Ascending aorta (tissue), 2 donors: Measurements from ENCODE around the gene TRMT61A. TPM values are rescaled to one million over a fixed set of nuclear protein-coding genes. Genes with fewer than 3 reads are reported as not detected.

ENCODE experiments used
- DNase-seq, 2 donors: peaks; one replicate each; pipeline ENCODE4 v3.0.0-alpha.2; 2019; ENCODE audit warnings: low spot score in 2 of 2
- H3K27ac ChIP-seq, 2 donors: fragments of 200-600 bp; sonication (generic); one replicate each; pipeline ENCODE4 v1.5.1; 2016 to 2017; ENCODE audit warnings: mild to moderate bottlenecking in 1 of 2
- H3K27me3 ChIP-seq: fragments of 200-600 bp; sonication (generic); one replicate; pipeline ENCODE4 v1.5.1; 2017
- H3K36me3 ChIP-seq, 2 donors: fragments of 200-600 bp; sonication (generic); one replicate each; pipeline ENCODE4 v1.5.1; 2016
- H3K4me1 ChIP-seq, 2 donors: fragments of 200-600 bp; sonication (generic); one replicate each; pipeline ENCODE4 v1.5.1; 2016 to 2017; ENCODE audit warnings: mild to moderate bottlenecking in 1 of 2
- H3K4me3 ChIP-seq, 2 donors: fragments of 200-600 bp; sonication (generic); one replicate each; pipeline ENCODE4 v1.5.1; 2016 to 2017; ENCODE audit warnings: mild to moderate bottlenecking in 1 of 2
- H3K9me3 ChIP-seq, 2 donors: fragments of 200-600 bp; sonication (generic); one replicate each; pipeline ENCODE4 v1.5.1; 2016
- CTCF ChIP-seq, 3 experiments: fragments of 200-600 bp in 2 of 3; fragments of 450-650 bp in 1 of 3; sonication (generic) in 2 of 3; IDR thresholded peaks; one replicate each; pipeline ENCODE4 v1.5.1; 2016 to 2019; ENCODE audit warnings: antibody characterized with exemption in 3 of 3, mild to moderate bottlenecking in 1 of 3, moderate library complexity in 1 of 3
- intact Hi-C: fragments of 100-400 bp; cut with DNase I; formaldehyde crosslinking; loops from one replicate; pipeline ENCODE4 v1.15.1; 2023
- total RNA-seq: library from RNA; depleted of rRNA; stranded (reverse); fragments of >200 nt; gene quantifications from one replicate; pipeline ENCODE4 v1.1.0, GENCODE V29; 2016

The TRMT61A gene
- total RNA-seq, 1 donor from 2014 or later, result 31.2 TPM

GRCh38 chr14:103563844-103564505 lies 35.0 kb downstream of the TRMT61A start:
- intact Hi-C loops, result loop anchor here (2.0 to 5.0 kb wide), 2 partner anchors 65 to 153 kb away; partner anchors contain the start of genes KLC1, XRCC3 and ZFYVE21
- H3K27ac ChIP-seq, result no peak overlapping the region
- no peak for TF ChIP-seq CTCF (IDR thresholded peaks at IDR 0.05)
- H3K4me1 ChIP-seq, result peaks cover 16 to 37% of the 10 kb centered on the region in 2 donors
- peaks cover 12 to 15% of the 10 kb centered on the region in 2 donors for H3K36me3 ChIP-seq
- no peak for DNase-seq
- peak overlapping the region; percentile 81 to 90 for H3K4me3 ChIP-seq
- H3K27me3 ChIP-seq, result no peaks in the 10 kb centered on the region
- H3K9me3 ChIP-seq, result no peaks in the 10 kb centered on the region

- no peak overlapping the region for H3K4me3 ChIP-seq
- peaks cover 4 to 9% of the 10 kb centered on the region in 2 donors for H3K4me1 ChIP-seq
- no peak overlapping the region for H3K27ac ChIP-seq
- TF ChIP-seq CTCF (IDR thresholded peaks at IDR 0.05), result no peak
- DNase-seq, result no peak
- H3K9me3 ChIP-seq, result no peaks in the 10 kb centered on the region
- H3K36me3 ChIP-seq, result peaks cover 11 to 12% of the 10 kb centered on the region in 2 donors
- H3K27me3 ChIP-seq, result no peaks in the 10 kb centered on the region
- intact Hi-C loops, result no loop called here
These were observed 40.0 kb downstream of the TRMT61A start for GRCh38 chr14:103568952-103569351.

GRCh38 chr14:103569408-103569807 lies 40.4 kb downstream of the TRMT61A start:
- DNase-seq, result no peak
- no peak for TF ChIP-seq CTCF (IDR thresholded peaks at IDR 0.05)
- peaks cover 0 to 6% of the 10 kb centered on the region in 2 donors for H3K4me1 ChIP-seq
- no peak overlapping the region for H3K4me3 ChIP-seq
- intact Hi-C loops, result no loop called here
- H3K36me3 ChIP-seq, result peaks cover 13 to 14% of the 10 kb centered on the region in 2 donors
- H3K27me3 ChIP-seq, result no peaks in the 10 kb centered on the region
- H3K9me3 ChIP-seq, result no peaks in the 10 kb centered on the region
- no peak overlapping the region for H3K27ac ChIP-seq

- Histone ChIP-seq H3K4me1 (peaks cover 0 to 14% of the 10 kb centered on the region in 2 donors), H3K9me3 (no peaks in the 10 kb centered on the region), H3K27ac (no peak overlapping the region), H3K36me3 (peaks cover 26 to 27% of the 10 kb centered on the region in 2 donors), H3K27me3 (no peaks in the 10 kb centered on the region), H3K4me3 (no peak overlapping the region)
- TF ChIP-seq CTCF (IDR thresholded peaks at IDR 0.05), result no peak
- intact Hi-C loops, result loop anchor here (5.0 to 10.0 kb wide), 2 partner anchors 163 to 341 kb away; no protein-coding TSS in a partner anchor
- no peak for DNase-seq
These were observed 45.1 kb downstream of the TRMT61A start for GRCh38 chr14:103574104-103574503.

- Histone ChIP-seq H3K4me3 (no peak overlapping the region), H3K27ac (peak overlapping the region in 1 of 2 donors; percentile 73), H3K36me3 (peaks cover 26 to 31% of the 10 kb centered on the region in 2 donors), H3K4me1 (peaks cover 0 to 14% of the 10 kb centered on the region in 2 donors), H3K27me3 (no peaks in the 10 kb centered on the region), H3K9me3 (no peaks in the 10 kb centered on the region)
- intact Hi-C loops, result loop anchor here (5.0 to 10.0 kb wide), 2 partner anchors 163 to 340 kb away; no protein-coding TSS in a partner anchor
- no peak for DNase-seq
- TF ChIP-seq CTCF (IDR thresholded peaks at IDR 0.05), result no peak
These were observed 45.8 kb downstream of the TRMT61A start for GRCh38 chr14:103574707-103575285.
